Testis (tissue), 2 donors: ENCODE measurements around the gene FRAS1.

Source experiments
- POLR2A ChIP-seq: fragments of 450-650 bp; IDR thresholded peaks from one replicate; pipeline ENCODE4 v1.6.1; 2017; ENCODE audit warnings: antibody characterized with exemption, mild to moderate bottlenecking, moderate library complexity
- TF ChIP-seq, protein P1 (sequence below), 3 experiments: fragments of 450-650 bp in 2 of 3; fragments of 200-600 bp in 1 of 3; sonication (generic) in 1 of 3; IDR thresholded peaks; one replicate each; pipeline ENCODE4 v1.5.1; 2016 to 2019; ENCODE audit warnings: antibody characterized with exemption in 3 of 3, mild to moderate bottlenecking in 2 of 3, moderate library complexity in 1 of 3

DNA sequence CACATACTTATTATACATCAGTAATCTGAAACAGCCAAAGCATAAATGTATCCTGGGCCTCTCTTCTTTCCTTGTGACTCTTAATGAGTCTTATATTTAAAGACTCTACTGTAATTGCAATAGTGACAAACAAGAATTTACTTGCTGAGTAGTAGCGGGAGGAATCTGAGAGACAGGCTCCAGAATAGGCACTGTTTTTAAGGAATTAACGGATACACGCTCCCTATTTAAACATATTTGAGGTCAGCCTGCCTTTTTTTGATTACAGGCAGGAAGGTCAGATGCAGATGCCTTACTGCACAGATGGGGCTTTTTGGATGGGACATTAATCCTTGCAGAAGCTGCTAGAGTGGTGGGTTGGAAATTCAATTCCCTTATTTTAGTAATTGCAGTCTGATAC, 298.2 kb downstream of the FRAS1 start:
- TF ChIP-seq POLR2A, result no peak
- TF ChIP-seq, protein P1, sequence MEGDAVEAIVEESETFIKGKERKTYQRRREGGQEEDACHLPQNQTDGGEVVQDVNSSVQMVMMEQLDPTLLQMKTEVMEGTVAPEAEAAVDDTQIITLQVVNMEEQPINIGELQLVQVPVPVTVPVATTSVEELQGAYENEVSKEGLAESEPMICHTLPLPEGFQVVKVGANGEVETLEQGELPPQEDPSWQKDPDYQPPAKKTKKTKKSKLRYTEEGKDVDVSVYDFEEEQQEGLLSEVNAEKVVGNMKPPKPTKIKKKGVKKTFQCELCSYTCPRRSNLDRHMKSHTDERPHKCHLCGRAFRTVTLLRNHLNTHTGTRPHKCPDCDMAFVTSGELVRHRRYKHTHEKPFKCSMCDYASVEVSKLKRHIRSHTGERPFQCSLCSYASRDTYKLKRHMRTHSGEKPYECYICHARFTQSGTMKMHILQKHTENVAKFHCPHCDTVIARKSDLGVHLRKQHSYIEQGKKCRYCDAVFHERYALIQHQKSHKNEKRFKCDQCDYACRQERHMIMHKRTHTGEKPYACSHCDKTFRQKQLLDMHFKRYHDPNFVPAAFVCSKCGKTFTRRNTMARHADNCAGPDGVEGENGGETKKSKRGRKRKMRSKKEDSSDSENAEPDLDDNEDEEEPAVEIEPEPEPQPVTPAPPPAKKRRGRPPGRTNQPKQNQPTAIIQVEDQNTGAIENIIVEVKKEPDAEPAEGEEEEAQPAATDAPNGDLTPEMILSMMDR (IDR thresholded peaks at IDR 0.05), result no peak
